ENCODE data around the gene RCOR1.
"Not testable (repeated sequence)": the region's sequence is repeated elsewhere in the genome, so short reads cannot be mapped to it uniquely, and the experiment has no call there.

Gene RCOR1

GRCh38 chr14:102633906-102634595 lies 41.6 kb downstream of the RCOR1 start:
- no peak for DNase-seq

GRCh38 chr14:102639611-102640010 lies 47.2 kb downstream of the RCOR1 start:
- DNase-seq, result not testable (repeated sequence)

- DNase-seq, result no peak
Observed at GRCh38 chr14:102644523-102644922, 52.1 kb downstream of the RCOR1 start.

- DNase-seq, result no peak
Observed at GRCh38 chr14:102645746-102646440, 53.4 kb downstream of the RCOR1 start.

GRCh38 chr14:102646615-102647014 lies 54.2 kb downstream of the RCOR1 start:
- no peak for DNase-seq

- DNase-seq, result no peak
Observed at GRCh38 chr14:102652194-102652593, 59.7 kb downstream of the RCOR1 start.

- no peak for DNase-seq
Observed at GRCh38 chr14:102654298-102654697, 61.8 kb downstream of the RCOR1 start.

GRCh38 chr14:102655137-102655536 lies 62.7 kb downstream of the RCOR1 start:
- no peak for DNase-seq

- DNase-seq, result no peak
Observed at GRCh38 chr14:102659797-102660196, 67.3 kb downstream of the RCOR1 start.

GRCh38 chr14:102661614-102662013 lies 69.2 kb downstream of the RCOR1 start:
- no peak for DNase-seq

- DNase-seq, result no peak
Observed at GRCh38 chr14:102662636-102663430, 70.4 kb downstream of the RCOR1 start.

GRCh38 chr14:102663440-102663839 lies 71.0 kb downstream of the RCOR1 start:
- DNase-seq, result no peak

- DNase-seq, result no peak
Observed at GRCh38 chr14:102665621-102666020, 73.2 kb downstream of the RCOR1 start.

- no peak for DNase-seq
Observed at GRCh38 chr14:102666635-102667034, 74.2 kb downstream of the RCOR1 start.

- DNase-seq, result no peak
Observed at GRCh38 chr14:102667703-102668102, 75.3 kb downstream of the RCOR1 start.

GRCh38 chr14:102668291-102668873 lies 75.9 kb downstream of the RCOR1 start:
- no peak for DNase-seq

GRCh38 chr14:102671410-102671809 lies 79.0 kb downstream of the RCOR1 start:
- DNase-seq, result no peak

GRCh38 chr14:102672410-102672960 lies 80.0 kb downstream of the RCOR1 start:
- DNase-seq, result no peak

GRCh38 chr14:102675396-102675795 lies 82.9 kb downstream of the RCOR1 start:
- DNase-seq, result no peak

- DNase-seq, result no peak
Observed at GRCh38 chr14:102678394-102678793, 85.9 kb downstream of the RCOR1 start.

GRCh38 chr14:102683399-102684297 lies 91.2 kb downstream of the RCOR1 start:
- no peak for DNase-seq

- no peak for DNase-seq
Observed at GRCh38 chr14:102684298-102684663, 91.8 kb downstream of the RCOR1 start.
